ENCODE measurements around the gene EDIL3. TPM values are rescaled to one million over a fixed set of nuclear protein-coding genes. Genes with fewer than 3 reads are reported as not detected.

The EDIL3 gene
- total RNA-seq, 1 experiment from 2014 or later = 7.2 TPM

- Histone ChIP-seq H3K27me3 (ENCODE audit: insufficient read depth, low read depth) (no peaks in the 10 kb centered on the region), H3K79me2 (ENCODE audit: low read depth) (no peaks in the 10 kb centered on the region), H2AFZ (no peak overlapping the region), H3K27ac (no peak overlapping the region), H3K4me3 (no peak overlapping the region), H3K4me2 (no peak overlapping the region), H3K4me1 (replicated peaks; ENCODE audit: insufficient read depth) (peaks cover 14% of the 10 kb centered on the region), H3K36me3 (ENCODE audit: low read depth) (no peaks in the 10 kb centered on the region), H3K9me3 (ENCODE audit: insufficient read depth, low read depth) (peaks cover 4% of the 10 kb centered on the region; the same call in 1 of the 2 replicates), H4K20me1 (ENCODE audit: insufficient read depth) (no peaks in the 10 kb centered on the region), H3F3A (ENCODE audit: insufficient read depth, low read depth) (peaks cover 12% of the 10 kb centered on the region; the same call in 1 of the 2 replicates), H3K9me2 (ENCODE audit: insufficient read depth) (no peaks in the 10 kb centered on the region)
- ChIA-PET POLR2A (ENCODE audit: unreplicated experiment) (no interaction called here), CTCF (no interaction called here)
- BruUV-seq (replicated peaks) = no TSS peak
- DNase-seq = no peak
- intact Hi-C loops (cut with micrococcal nuclease; ENCODE audit: unreplicated experiment) = loop anchor here (5.0 kb wide), 1 partner anchor 96 kb away; the partner anchor contains the start of gene EDIL3
- TF ChIP-seq CTCF (conservative IDR thresholded peaks at IDR 0.05) (no peak), EZH2 (IDR thresholded peaks at IDR 0.05; ENCODE audit: low read depth) (no peak)
Measured at GRCh38 chr5:84285641-84286637, 98.7 kb downstream of the EDIL3 start.

- BruUV-seq (replicated peaks) = no TSS peak
- H3K79me2 ChIP-seq (ENCODE audit: low read depth) = no peaks in the 10 kb centered on the region
- H3K4me2 ChIP-seq = no peak overlapping the region
- H3K4me3 ChIP-seq = no peak overlapping the region
- H3K9me3 ChIP-seq (ENCODE audit: insufficient read depth, low read depth) = no peaks in the 10 kb centered on the region; the same call in 1 of the 2 replicates
- H2AFZ ChIP-seq = no peak overlapping the region
- CTCF ChIA-PET = no interaction called here
- no peaks in the 10 kb centered on the region for H4K20me1 ChIP-seq (ENCODE audit: insufficient read depth)
- no peak for DNase-seq
- no peaks in the 10 kb centered on the region for H3K36me3 ChIP-seq (ENCODE audit: low read depth)
- H3K27ac ChIP-seq = no peak overlapping the region
- no peaks in the 10 kb centered on the region for H3K4me1 ChIP-seq (replicated peaks; ENCODE audit: insufficient read depth)
- TF ChIP-seq EZH2 (IDR thresholded peaks at IDR 0.05; ENCODE audit: low read depth) (no peak), CTCF (conservative IDR thresholded peaks at IDR 0.05) (no peak)
- intact Hi-C loops (cut with micrococcal nuclease; ENCODE audit: unreplicated experiment) = no loop called here
- POLR2A ChIA-PET (ENCODE audit: unreplicated experiment) = no interaction called here
- no peaks in the 10 kb centered on the region for H3K9me2 ChIP-seq (ENCODE audit: insufficient read depth)
- no peaks in the 10 kb centered on the region for H3K27me3 ChIP-seq (ENCODE audit: insufficient read depth, low read depth)
- no peaks in the 10 kb centered on the region for H3F3A ChIP-seq (ENCODE audit: insufficient read depth, low read depth)
Measured at GRCh38 chr5:84281383-84281782, 103.3 kb downstream of the EDIL3 start.

GRCh38 chr5:84279234-84279633 is 105.4 kb downstream of the EDIL3 start:
- ChIA-PET CTCF (no interaction called here), POLR2A (ENCODE audit: unreplicated experiment) (no interaction called here)
- H3K9me3 ChIP-seq (ENCODE audit: insufficient read depth, low read depth) = peaks cover 2% of the 10 kb centered on the region; the same call in 1 of the 2 replicates
- H3K4me1 ChIP-seq (replicated peaks; ENCODE audit: insufficient read depth) = no peaks in the 10 kb centered on the region
- TF ChIP-seq CTCF (conservative IDR thresholded peaks at IDR 0.05) (no peak), EZH2 (IDR thresholded peaks at IDR 0.05; ENCODE audit: low read depth) (no peak)
- intact Hi-C loops (cut with micrococcal nuclease; ENCODE audit: unreplicated experiment) = no loop called here
- H3K4me2 ChIP-seq = no peak overlapping the region
- H3F3A ChIP-seq (ENCODE audit: insufficient read depth, low read depth) = no peaks in the 10 kb centered on the region
- no peak overlapping the region for H3K27ac ChIP-seq
- no peaks in the 10 kb centered on the region for H3K9me2 ChIP-seq (ENCODE audit: insufficient read depth)
- no TSS peak for BruUV-seq (replicated peaks)
- H3K4me3 ChIP-seq = no peak overlapping the region
- no peaks in the 10 kb centered on the region for H3K27me3 ChIP-seq (ENCODE audit: insufficient read depth, low read depth)
- no peak overlapping the region for H2AFZ ChIP-seq
- no peaks in the 10 kb centered on the region for H3K36me3 ChIP-seq (ENCODE audit: low read depth)
- DNase-seq = no peak
- no peaks in the 10 kb centered on the region for H3K79me2 ChIP-seq (ENCODE audit: low read depth)
- no peaks in the 10 kb centered on the region for H4K20me1 ChIP-seq (ENCODE audit: insufficient read depth)
